ENCODE results near the gene LRCOL1. TPM values are rescaled to one million over a fixed set of nuclear protein-coding genes. Genes with fewer than 3 reads are reported as not detected.

Gene LRCOL1
- total RNA-seq, 2 donors from 2014 or later = 0.47 TPM; not detected in 1

GRCh38 chr12:132578826-132579225 is 31.6 kb downstream of the LRCOL1 start:
- H3K36me3 ChIP-seq = no peaks in the 10 kb centered on the region
- no peak overlapping the region for H3K27ac ChIP-seq
- H3K9me3 ChIP-seq = no peaks in the 10 kb centered on the region
- no peak for TF ChIP-seq CTCF (IDR thresholded peaks at IDR 0.05)
- no peak overlapping the region for H3K4me3 ChIP-seq
- intact Hi-C loops (cut with DNase I) = no loop called here
- H3K27me3 ChIP-seq = no peaks in the 10 kb centered on the region
- no peak for DNase-seq
- no peak overlapping the region for H3K9ac ChIP-seq (ENCODE audit: low read depth in 2 of 2, low read length in 2 of 2)
- no peaks in the 10 kb centered on the region for H3K4me1 ChIP-seq

- no peak overlapping the region for H3K4me3 ChIP-seq
- no peaks in the 10 kb centered on the region for H3K36me3 ChIP-seq
These were observed 32.3 kb downstream of the LRCOL1 start for GRCh38 chr12:132578118-132578517.

GRCh38 chr12:132577191-132577920 is 33.0 kb downstream of the LRCOL1 start:
- no peaks in the 10 kb centered on the region for H3K36me3 ChIP-seq
- no peaks in the 10 kb centered on the region for H3K4me1 ChIP-seq
- intact Hi-C loops (cut with DNase I) = no loop called here
- H3K4me3 ChIP-seq = no peak overlapping the region
- H3K27ac ChIP-seq = no peak overlapping the region
- H3K9me3 ChIP-seq = no peaks in the 10 kb centered on the region
- H3K9ac ChIP-seq (ENCODE audit: low read depth in 2 of 2, low read length in 2 of 2) = no peak overlapping the region
- no peak for TF ChIP-seq CTCF (IDR thresholded peaks at IDR 0.05)
- DNase-seq = no peak
- no peaks in the 10 kb centered on the region for H3K27me3 ChIP-seq

More at GRCh38 chr12:132578118-132578517, 32.3 kb downstream of the LRCOL1 start:
- Histone ChIP-seq H3K4me1 (no peaks in the 10 kb centered on the region), H3K9me3 (no peaks in the 10 kb centered on the region), H3K9ac (ENCODE audit: low read depth in 2 of 2, low read length in 2 of 2) (no peak overlapping the region), H3K27me3 (no peaks in the 10 kb centered on the region), H3K27ac (no peak overlapping the region)
- DNase-seq = no peak
- intact Hi-C loops (cut with DNase I) = no loop called here
- no peak for TF ChIP-seq CTCF (IDR thresholded peaks at IDR 0.05)

- no peak overlapping the region for H3K4me3 ChIP-seq
- intact Hi-C loops (cut with DNase I) = no loop called here
- no peak overlapping the region for H3K27ac ChIP-seq
- no peak overlapping the region for H3K9ac ChIP-seq (ENCODE audit: low read depth in 2 of 2, low read length in 2 of 2)
- H3K9me3 ChIP-seq = no peaks in the 10 kb centered on the region
- H3K36me3 ChIP-seq = no peaks in the 10 kb centered on the region
- H3K27me3 ChIP-seq = no peaks in the 10 kb centered on the region
- DNase-seq = no peak
- no peaks in the 10 kb centered on the region for H3K4me1 ChIP-seq
- no peak for TF ChIP-seq CTCF (IDR thresholded peaks at IDR 0.05)
These were observed 33.7 kb downstream of the LRCOL1 start for GRCh38 chr12:132576701-132577100.

- no peaks in the 10 kb centered on the region for H3K36me3 ChIP-seq
- no peak for DNase-seq
- H3K27ac ChIP-seq = no peak overlapping the region
- H3K27me3 ChIP-seq = no peaks in the 10 kb centered on the region
- no peak overlapping the region for H3K9ac ChIP-seq (ENCODE audit: low read depth in 2 of 2, low read length in 2 of 2)
- no peak for TF ChIP-seq CTCF (IDR thresholded peaks at IDR 0.05)
- intact Hi-C loops (cut with DNase I) = no loop called here
- no peaks in the 10 kb centered on the region for H3K9me3 ChIP-seq
- H3K4me1 ChIP-seq = no peaks in the 10 kb centered on the region
- no peak overlapping the region for H3K4me3 ChIP-seq
These were observed 34.7 kb downstream of the LRCOL1 start for GRCh38 chr12:132575661-132576060.
